C4-2B (cell line): Measurements from ENCODE around the gene TDRD1.

ENCODE experiments used
- H3K27ac ChIP-seq: fragments of 450-650 bp; 2 replicates; pipeline ENCODE4 v1.5.1; 2017
- CTCF ChIP-seq: fragments of 450-650 bp; conservative IDR thresholded peaks from 2 replicates; pipeline ENCODE4 v1.5.1; 2017; ENCODE audit warnings: mild to moderate bottlenecking
- ZFX ChIP-seq: fragments of 450-650 bp; IDR thresholded peaks from 2 replicates; pipeline ENCODE4 v1.6.1; 2017

The TDRD1 gene

GRCh38 chr10:114258274-114258840 is 79.2 kb downstream of the TDRD1 start:
- no peak overlapping the region for H3K27ac ChIP-seq
- TF ChIP-seq CTCF (no peak), ZFX (no peak)

- TF ChIP-seq ZFX = no peak
- TF ChIP-seq CTCF = no peak
- no peak overlapping the region for H3K27ac ChIP-seq
Observed at GRCh38 chr10:114259824-114260223, 80.7 kb downstream of the TDRD1 start.

GRCh38 chr10:114260366-114260765 is 81.2 kb downstream of the TDRD1 start:
- no peak for TF ChIP-seq CTCF
- no peak for TF ChIP-seq ZFX
- no peak overlapping the region for H3K27ac ChIP-seq

- no peak overlapping the region for H3K27ac ChIP-seq
- TF ChIP-seq CTCF (no peak), ZFX (no peak)
Observed at GRCh38 chr10:114261076-114261475, 81.9 kb downstream of the TDRD1 start.

- TF ChIP-seq ZFX = no peak
- no peak for TF ChIP-seq CTCF
- H3K27ac ChIP-seq = no peak overlapping the region
Observed at GRCh38 chr10:114262496-114262895, 83.3 kb downstream of the TDRD1 start.

- TF ChIP-seq ZFX (no peak), CTCF (no peak)
- H3K27ac ChIP-seq = peak overlapping the region; percentile 64
Observed at GRCh38 chr10:114265392-114266053, 86.4 kb downstream of the TDRD1 start.

- no peak for TF ChIP-seq ZFX
- no peak for TF ChIP-seq CTCF
- peak overlapping the region; percentile 64 for H3K27ac ChIP-seq
Observed at GRCh38 chr10:114266521-114266920, 87.4 kb downstream of the TDRD1 start.
